ENCODE data around the gene PCBP3. TPM values are rescaled to one million over a fixed set of nuclear protein-coding genes. Genes with fewer than 3 reads are reported as not detected.

Gene PCBP3
- total RNA-seq, 1 experiment from 2014 or later, result not detected

GRCh38 chr21:45723049-45723958 is 79.8 kb downstream of the PCBP3 start:
- Histone ChIP-seq H3K36me3 (ENCODE audit: low read depth) (no peaks in the 10 kb centered on the region), H3K79me2 (ENCODE audit: low read depth) (no peaks in the 10 kb centered on the region), H3F3A (ENCODE audit: insufficient read depth, low read depth) (no peaks in the 10 kb centered on the region), H2AFZ (no peak overlapping the region), H3K9me3 (ENCODE audit: insufficient read depth, low read depth) (no peaks in the 10 kb centered on the region), H3K4me1 (replicated peaks; ENCODE audit: insufficient read depth) (no peaks in the 10 kb centered on the region), H4K20me1 (ENCODE audit: insufficient read depth) (no peaks in the 10 kb centered on the region), H3K4me3 (no peak overlapping the region), H3K27ac (no peak overlapping the region), H3K27me3 (ENCODE audit: insufficient read depth, low read depth) (peaks cover 79% of the 10 kb centered on the region), H3K4me2 (no peak overlapping the region), H3K9me2 (ENCODE audit: insufficient read depth) (no peaks in the 10 kb centered on the region)
- DNase-seq, result no peak
- POLR2A ChIA-PET (ENCODE audit: unreplicated experiment), result no interaction called here
- BruUV-seq (replicated peaks), result no TSS peak
- TF ChIP-seq, protein P1, sequence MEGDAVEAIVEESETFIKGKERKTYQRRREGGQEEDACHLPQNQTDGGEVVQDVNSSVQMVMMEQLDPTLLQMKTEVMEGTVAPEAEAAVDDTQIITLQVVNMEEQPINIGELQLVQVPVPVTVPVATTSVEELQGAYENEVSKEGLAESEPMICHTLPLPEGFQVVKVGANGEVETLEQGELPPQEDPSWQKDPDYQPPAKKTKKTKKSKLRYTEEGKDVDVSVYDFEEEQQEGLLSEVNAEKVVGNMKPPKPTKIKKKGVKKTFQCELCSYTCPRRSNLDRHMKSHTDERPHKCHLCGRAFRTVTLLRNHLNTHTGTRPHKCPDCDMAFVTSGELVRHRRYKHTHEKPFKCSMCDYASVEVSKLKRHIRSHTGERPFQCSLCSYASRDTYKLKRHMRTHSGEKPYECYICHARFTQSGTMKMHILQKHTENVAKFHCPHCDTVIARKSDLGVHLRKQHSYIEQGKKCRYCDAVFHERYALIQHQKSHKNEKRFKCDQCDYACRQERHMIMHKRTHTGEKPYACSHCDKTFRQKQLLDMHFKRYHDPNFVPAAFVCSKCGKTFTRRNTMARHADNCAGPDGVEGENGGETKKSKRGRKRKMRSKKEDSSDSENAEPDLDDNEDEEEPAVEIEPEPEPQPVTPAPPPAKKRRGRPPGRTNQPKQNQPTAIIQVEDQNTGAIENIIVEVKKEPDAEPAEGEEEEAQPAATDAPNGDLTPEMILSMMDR (conservative IDR thresholded peaks at IDR 0.05), result no peak
- TF ChIP-seq EZH2 (IDR thresholded peaks at IDR 0.05; ENCODE audit: low read depth), result no peak
- intact Hi-C loops (cut with micrococcal nuclease; ENCODE audit: unreplicated experiment), result no loop called here
- CTCF ChIA-PET, result no interaction called here

- CTCF ChIA-PET, result no interaction called here
- POLR2A ChIA-PET (ENCODE audit: unreplicated experiment), result interaction anchor here (0.7 kb wide), 1 partner anchor 57 kb away, joined by 4 read pairs; no protein-coding TSS in a partner anchor
- Histone ChIP-seq H3K4me1 (replicated peaks; ENCODE audit: insufficient read depth) (no peaks in the 10 kb centered on the region), H3K9me2 (ENCODE audit: insufficient read depth) (no peaks in the 10 kb centered on the region), H3K4me3 (no peak overlapping the region), H2AFZ (no peak overlapping the region), H4K20me1 (ENCODE audit: insufficient read depth) (no peaks in the 10 kb centered on the region), H3K9me3 (ENCODE audit: insufficient read depth, low read depth) (no peaks in the 10 kb centered on the region), H3K27ac (no peak overlapping the region), H3F3A (ENCODE audit: insufficient read depth, low read depth) (no peaks in the 10 kb centered on the region), H3K27me3 (ENCODE audit: insufficient read depth, low read depth) (peaks cover 78% of the 10 kb centered on the region), H3K36me3 (ENCODE audit: low read depth) (no peaks in the 10 kb centered on the region), H3K79me2 (ENCODE audit: low read depth) (no peaks in the 10 kb centered on the region), H3K4me2 (no peak overlapping the region)
- TF ChIP-seq, protein P1 (conservative IDR thresholded peaks at IDR 0.05), result no peak
- no peak for TF ChIP-seq EZH2 (IDR thresholded peaks at IDR 0.05; ENCODE audit: low read depth)
- no peak for DNase-seq
- intact Hi-C loops (cut with micrococcal nuclease; ENCODE audit: unreplicated experiment), result no loop called here
- no TSS peak for BruUV-seq (replicated peaks)
Observed at GRCh38 chr21:45724345-45724961, 80.9 kb downstream of the PCBP3 start.

DNA sequence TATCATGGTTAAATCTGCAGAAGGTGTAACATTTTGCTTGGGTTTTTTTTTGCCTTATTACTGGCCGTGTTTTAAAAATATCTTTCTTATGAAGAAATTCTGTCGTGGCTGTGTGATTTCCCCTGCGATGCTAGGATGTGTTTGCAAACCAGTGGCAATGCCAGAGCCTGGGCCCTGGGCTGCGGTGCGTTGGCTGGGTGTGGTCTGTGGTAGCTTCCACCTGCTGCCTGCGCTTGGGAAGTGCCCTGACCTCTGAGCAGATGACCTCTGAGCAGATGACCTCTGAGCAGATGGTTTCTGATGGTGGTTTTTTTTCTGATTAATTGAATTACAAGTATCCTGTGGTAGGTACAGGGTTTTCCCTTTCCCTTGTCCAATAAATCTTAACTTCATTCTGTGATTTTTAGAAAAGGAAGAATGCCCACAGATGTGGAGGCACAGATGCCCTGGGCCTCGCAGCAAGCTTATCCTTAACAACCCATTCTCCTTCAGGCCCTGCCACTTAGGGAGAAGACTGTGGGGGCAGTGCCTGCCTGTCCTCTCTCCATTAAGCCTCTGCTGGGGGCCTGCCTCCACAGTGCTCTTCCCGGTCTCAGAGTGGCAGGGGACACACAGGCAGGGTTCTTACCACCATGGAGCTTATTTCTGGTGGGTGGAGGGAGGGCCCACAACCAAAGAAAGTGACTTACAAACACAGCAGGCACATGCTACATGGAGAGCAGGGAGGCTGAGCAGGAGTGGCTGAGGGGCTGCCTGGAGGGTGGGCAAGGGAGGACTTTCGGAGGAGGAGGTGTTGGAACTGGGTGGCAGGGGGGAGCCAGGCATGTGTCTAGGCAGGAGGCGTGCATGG is 81.7 kb downstream of the PCBP3 start:
- no peak overlapping the region for H2AFZ ChIP-seq
- no peaks in the 10 kb centered on the region for H3K4me1 ChIP-seq (replicated peaks; ENCODE audit: insufficient read depth)
- H3K9me3 ChIP-seq (ENCODE audit: insufficient read depth, low read depth), result no peaks in the 10 kb centered on the region
- no peaks in the 10 kb centered on the region for H3K9me2 ChIP-seq (ENCODE audit: insufficient read depth)
- intact Hi-C loops (cut with micrococcal nuclease; ENCODE audit: unreplicated experiment), result no loop called here
- H3K4me3 ChIP-seq, result no peak overlapping the region
- no peaks in the 10 kb centered on the region for H3F3A ChIP-seq (ENCODE audit: insufficient read depth, low read depth)
- no peak for TF ChIP-seq EZH2 (IDR thresholded peaks at IDR 0.05; ENCODE audit: low read depth)
- TF ChIP-seq, protein P1 (conservative IDR thresholded peaks at IDR 0.05), result no peak
- no TSS peak for BruUV-seq (replicated peaks)
- ChIA-PET POLR2A (ENCODE audit: unreplicated experiment) (interaction anchor here (0.7 kb wide), 1 partner anchor 56 kb away, joined by 4 read pairs; no protein-coding TSS in a partner anchor), CTCF (no interaction called here)
- H3K27me3 ChIP-seq (ENCODE audit: insufficient read depth, low read depth), result peaks cover 76% of the 10 kb centered on the region
- H4K20me1 ChIP-seq (ENCODE audit: insufficient read depth), result no peaks in the 10 kb centered on the region
- no peaks in the 10 kb centered on the region for H3K79me2 ChIP-seq (ENCODE audit: low read depth)
- no peak overlapping the region for H3K4me2 ChIP-seq
- DNase-seq, result no peak
- no peak overlapping the region for H3K27ac ChIP-seq
- no peaks in the 10 kb centered on the region for H3K36me3 ChIP-seq (ENCODE audit: low read depth)
